HG03520 (cell line): Measurements from ENCODE around the gene EIF3CL.
"Not testable (repeated sequence)": the region's sequence is repeated elsewhere in the genome, so short reads cannot be mapped to it uniquely, and the experiment has no call there.

Experiments
- ATAC-seq: cut with Tn5 transposase; IDR thresholded peaks from one replicate; pipeline ENCODE4 v1.9.1; 2021; ENCODE audit warnings: mild to moderate bottlenecking, moderate library complexity; ENCODE audit not compliant: unreplicated experiment

Gene EIF3CL

GRCh38 chr16:28403220-28404072, at the start of gene EIF3CL:
Gene EIF3CL, minus strand, starts transcription at chr16:28403841. Its CDS starts 223 bp downstream, at chr16:28403618.
- ATAC-seq: peak; percentile 88

GRCh38 chr16:28447081-28447480, 43.4 kb upstream of the EIF3CL start:
- ATAC-seq: not testable (repeated sequence)

- ATAC-seq: not testable (repeated sequence)
These were observed 42.7 kb upstream of the EIF3CL start for GRCh38 chr16:28446388-28446787.

GRCh38 chr16:28443943-28444342, 40.3 kb upstream of the EIF3CL start:
- ATAC-seq: not testable (repeated sequence)

GRCh38 chr16:28438899-28439298, 35.3 kb upstream of the EIF3CL start:
- not testable (repeated sequence) for ATAC-seq

GRCh38 chr16:28435340-28435739, 31.7 kb upstream of the EIF3CL start:
- not testable (repeated sequence) for ATAC-seq

GRCh38 chr16:28426060-28426680, 22.5 kb upstream of the EIF3CL start:
- ATAC-seq: not testable (repeated sequence)

GRCh38 chr16:28421071-28421750, 17.6 kb upstream of the EIF3CL start:
- not testable (repeated sequence) for ATAC-seq

- ATAC-seq: not testable (repeated sequence)
These were observed 13.4 kb upstream of the EIF3CL start for GRCh38 chr16:28417033-28417432.

- not testable (repeated sequence) for ATAC-seq
These were observed 10.9 kb upstream of the EIF3CL start for GRCh38 chr16:28414530-28414929.

- not testable (repeated sequence) for ATAC-seq
These were observed 9.9 kb upstream of the EIF3CL start for GRCh38 chr16:28413585-28413984.

- ATAC-seq: not testable (repeated sequence)
These were observed 11.6 kb downstream of the EIF3CL start for GRCh38 chr16:28392054-28392453.

- ATAC-seq: not testable (repeated sequence)
These were observed 21.3 kb downstream of the EIF3CL start for GRCh38 chr16:28382177-28382867.

GRCh38 chr16:28377822-28378221, 25.8 kb downstream of the EIF3CL start:
- not testable (repeated sequence) for ATAC-seq

GRCh38 chr16:28377108-28377625, 26.5 kb downstream of the EIF3CL start:
- not testable (repeated sequence) for ATAC-seq

GRCh38 chr16:28375115-28375514, 28.5 kb downstream of the EIF3CL start:
- ATAC-seq: not testable (repeated sequence)

GRCh38 chr16:28374281-28374680, 29.4 kb downstream of the EIF3CL start:
- ATAC-seq: not testable (repeated sequence)

GRCh38 chr16:28367926-28368325, 35.7 kb downstream of the EIF3CL start:
- ATAC-seq: not testable (repeated sequence)

GRCh38 chr16:28364268-28365173, 39.1 kb downstream of the EIF3CL start:
- peak; percentile 91 for ATAC-seq
